ENCODE results near the gene KCNAB1.

DNA sequence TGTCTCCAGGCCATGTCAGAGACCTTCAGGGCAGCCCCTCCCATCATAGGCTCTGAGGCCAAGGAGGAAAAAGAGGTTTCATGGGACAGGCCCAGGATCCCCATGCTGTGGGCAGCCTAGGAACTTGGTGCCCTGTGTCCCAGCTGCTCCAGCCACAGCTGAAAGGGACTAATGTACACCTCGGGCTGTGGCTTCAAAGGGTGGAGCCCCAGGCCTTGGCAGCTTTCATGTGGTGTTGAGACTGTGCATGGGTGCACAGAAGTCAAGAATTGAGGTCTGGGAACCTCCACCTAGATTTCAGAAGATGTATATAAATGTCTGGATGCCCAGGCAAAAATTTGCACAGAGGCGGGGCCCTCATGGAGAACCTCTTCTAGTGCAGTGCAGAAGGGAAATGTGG is 441.2 kb downstream of the KCNAB1 start:
- no peak for TF ChIP-seq POLR2A (IDR thresholded peaks at IDR 0.05)
- TF ChIP-seq, protein P1, sequence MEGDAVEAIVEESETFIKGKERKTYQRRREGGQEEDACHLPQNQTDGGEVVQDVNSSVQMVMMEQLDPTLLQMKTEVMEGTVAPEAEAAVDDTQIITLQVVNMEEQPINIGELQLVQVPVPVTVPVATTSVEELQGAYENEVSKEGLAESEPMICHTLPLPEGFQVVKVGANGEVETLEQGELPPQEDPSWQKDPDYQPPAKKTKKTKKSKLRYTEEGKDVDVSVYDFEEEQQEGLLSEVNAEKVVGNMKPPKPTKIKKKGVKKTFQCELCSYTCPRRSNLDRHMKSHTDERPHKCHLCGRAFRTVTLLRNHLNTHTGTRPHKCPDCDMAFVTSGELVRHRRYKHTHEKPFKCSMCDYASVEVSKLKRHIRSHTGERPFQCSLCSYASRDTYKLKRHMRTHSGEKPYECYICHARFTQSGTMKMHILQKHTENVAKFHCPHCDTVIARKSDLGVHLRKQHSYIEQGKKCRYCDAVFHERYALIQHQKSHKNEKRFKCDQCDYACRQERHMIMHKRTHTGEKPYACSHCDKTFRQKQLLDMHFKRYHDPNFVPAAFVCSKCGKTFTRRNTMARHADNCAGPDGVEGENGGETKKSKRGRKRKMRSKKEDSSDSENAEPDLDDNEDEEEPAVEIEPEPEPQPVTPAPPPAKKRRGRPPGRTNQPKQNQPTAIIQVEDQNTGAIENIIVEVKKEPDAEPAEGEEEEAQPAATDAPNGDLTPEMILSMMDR (IDR thresholded peaks at IDR 0.05), result no peak

All from lower leg skin (tissue), 3 donors.